ENCODE data around the gene TMEM44.

TMEM44 gene

GRCh38 chr3:194640829-194641228, 7.6 kb upstream of the TMEM44 start:
- peak; percentile 67 for DNase-seq

GRCh38 chr3:194638991-194639605, 5.9 kb upstream of the TMEM44 start:
- DNase-seq, result no peak

GRCh38 chr3:194637541-194638400, 4.6 kb upstream of the TMEM44 start:
- DNase-seq, result no peak

- peak; percentile 75 for DNase-seq
These were observed 3.8 kb upstream of the TMEM44 start for GRCh38 chr3:194637066-194637465.

- DNase-seq, result peak; percentile 76
These were observed 340 bp downstream of the TMEM44 start for GRCh38 chr3:194632809-194633348.

- peak; percentile 28 for DNase-seq
These were observed 902 bp downstream of the TMEM44 start for GRCh38 chr3:194632226-194632808.

- peak; percentile 15 for DNase-seq
These were observed 1.5 kb downstream of the TMEM44 start for GRCh38 chr3:194631696-194632095.

- peak; percentile 9 for DNase-seq
These were observed 2.5 kb downstream of the TMEM44 start for GRCh38 chr3:194630681-194631080.

- no peak for DNase-seq
These were observed 8.3 kb downstream of the TMEM44 start for GRCh38 chr3:194624956-194625355.

GRCh38 chr3:194623449-194624290, 9.5 kb downstream of the TMEM44 start:
- DNase-seq, result no peak

- DNase-seq, result no peak
These were observed 10.4 kb downstream of the TMEM44 start for GRCh38 chr3:194622621-194623340.

- DNase-seq, result no peak
These were observed 11.3 kb downstream of the TMEM44 start for GRCh38 chr3:194621947-194622346.

- no peak for DNase-seq
These were observed 13.0 kb downstream of the TMEM44 start for GRCh38 chr3:194620196-194620595.

- DNase-seq, result no peak
These were observed 13.5 kb downstream of the TMEM44 start for GRCh38 chr3:194619741-194620140.

GRCh38 chr3:194618858-194619608, 14.2 kb downstream of the TMEM44 start:
- DNase-seq, result no peak

- DNase-seq, result no peak
These were observed 15.4 kb downstream of the TMEM44 start for GRCh38 chr3:194617827-194618226.

GRCh38 chr3:194617143-194617671, 16.0 kb downstream of the TMEM44 start:
- no peak for DNase-seq

- no peak for DNase-seq
These were observed 18.0 kb downstream of the TMEM44 start for GRCh38 chr3:194615226-194615625.

GRCh38 chr3:194612221-194612620, 21.0 kb downstream of the TMEM44 start:
- DNase-seq, result no peak

- DNase-seq, result no peak
These were observed 22.5 kb downstream of the TMEM44 start for GRCh38 chr3:194610689-194611088.

- DNase-seq, result no peak
These were observed 23.6 kb downstream of the TMEM44 start for GRCh38 chr3:194609601-194610000.

All from islet precursor cell (in vitro differentiated cells).